T47D (cell line): Measurements from ENCODE around the gene ERI2.

Source experiments
- DNase-seq, 2 experiments: peaks; one replicate each; pipeline versions ENCODE4 v3.0.0 to v3.0.0-alpha.2; 2011 to 2012; ENCODE audit warnings: low read depth in 1 of 2, low spot score in 1 of 2
- JUND ChIP-seq: IDR thresholded peaks from 2 replicates; pipeline ENCODE4 v1.6.1; 2012; ENCODE audit warnings: low read depth
- in situ Hi-C: cut with HindIII; loops from 2 replicates; pipeline ENCODE4 v1.10.0; 2016; ENCODE audit warnings: low sequenced_read_pairs, low pct_unique_long_range_greater_than_20kb

ERI2 gene

GRCh38 chr16:20803561-20804214 is 2.6 kb downstream of the ERI2 start:
- DNase-seq: no peak
- in situ Hi-C loops: no loop called here
- no peak for TF ChIP-seq JUND

- no peak for TF ChIP-seq JUND
- in situ Hi-C loops: no loop called here
- no peak for DNase-seq
Observed at GRCh38 chr16:20803192-20803560, 3.1 kb downstream of the ERI2 start.

DNA sequence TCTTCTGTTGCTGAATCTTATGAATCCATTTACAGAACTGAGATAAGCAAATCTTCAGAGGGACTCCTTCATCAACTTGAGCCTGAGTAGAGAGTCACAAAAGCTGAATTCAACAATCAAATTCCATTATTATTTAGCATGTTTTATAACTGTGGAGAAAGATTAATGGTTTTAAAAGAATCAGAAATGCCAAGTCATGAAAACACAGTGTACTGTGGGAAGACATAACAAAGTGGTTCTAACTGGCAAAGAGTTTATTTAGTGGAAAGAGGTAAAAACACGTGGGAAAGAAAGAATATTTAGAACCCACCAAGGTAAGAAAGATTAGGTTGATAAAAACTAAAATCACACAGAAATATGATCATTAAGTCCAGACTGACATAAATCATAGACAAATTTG is 5.0 kb downstream of the ERI2 start:
- in situ Hi-C loops: no loop called here
- no peak for DNase-seq
- no peak for TF ChIP-seq JUND

- TF ChIP-seq JUND: no peak
- in situ Hi-C loops: no loop called here
- peak in 1 of 2 experiments; percentile 26 for DNase-seq
Observed at GRCh38 chr16:20799599-20799998, 6.7 kb downstream of the ERI2 start.

- in situ Hi-C loops: no loop called here
- TF ChIP-seq JUND: no peak
- no peak for DNase-seq
Observed at GRCh38 chr16:20798364-20798763, 7.9 kb downstream of the ERI2 start.

DNA sequence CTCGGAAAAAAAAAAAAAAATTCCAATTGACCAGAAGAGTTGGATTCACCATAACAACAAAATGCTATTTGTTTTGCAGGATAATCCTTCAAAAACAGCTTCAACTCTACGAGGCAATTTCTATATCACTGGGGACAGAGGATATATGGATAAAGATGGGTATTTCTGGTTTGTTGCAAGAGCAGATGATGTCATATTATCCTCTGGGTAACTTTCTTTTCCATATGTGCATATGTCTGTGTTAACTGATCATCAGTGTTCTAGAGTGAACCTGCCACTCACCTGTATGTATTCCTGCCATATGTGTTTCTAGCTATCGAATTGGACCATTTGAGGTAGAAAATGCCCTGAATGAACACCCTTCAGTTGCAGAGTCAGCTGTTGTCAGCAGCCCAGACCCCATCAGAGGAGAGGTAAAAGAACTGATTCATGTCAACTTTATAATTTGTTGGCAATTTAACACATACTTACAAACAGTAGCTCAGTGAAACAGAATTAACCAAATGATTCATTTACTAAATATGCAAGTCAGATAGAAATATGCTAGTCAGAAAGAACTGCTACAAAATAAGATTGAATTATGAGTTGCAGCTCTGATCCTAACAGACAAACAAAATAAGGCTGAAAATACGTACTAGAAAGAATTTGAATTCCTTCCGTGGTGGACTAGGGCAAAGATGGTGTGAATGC is 14.2 kb downstream of the ERI2 start:
- in situ Hi-C loops: no loop called here
- no peak for TF ChIP-seq JUND
- no peak for DNase-seq

DNA sequence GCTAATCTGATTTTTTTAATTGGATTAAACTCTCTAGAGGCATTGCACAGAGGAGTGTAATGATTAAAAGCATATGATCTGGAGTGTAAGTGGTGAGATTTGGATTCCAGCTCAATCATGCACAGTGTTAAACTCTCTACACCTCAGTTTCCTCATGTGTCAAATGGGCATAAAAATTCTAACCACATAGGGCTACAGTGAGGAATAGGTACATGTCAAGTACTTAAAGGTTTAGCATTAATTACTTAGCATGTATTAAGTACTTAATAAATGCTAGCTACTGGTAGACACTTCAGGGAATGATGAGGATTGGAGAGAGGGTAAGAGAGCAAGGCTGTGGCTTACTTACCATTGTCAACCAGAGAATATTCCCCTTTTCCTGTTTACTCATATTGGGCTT is 17.1 kb downstream of the ERI2 start:
- TF ChIP-seq JUND: no peak
- no peak for DNase-seq
- in situ Hi-C loops: no loop called here

DNA sequence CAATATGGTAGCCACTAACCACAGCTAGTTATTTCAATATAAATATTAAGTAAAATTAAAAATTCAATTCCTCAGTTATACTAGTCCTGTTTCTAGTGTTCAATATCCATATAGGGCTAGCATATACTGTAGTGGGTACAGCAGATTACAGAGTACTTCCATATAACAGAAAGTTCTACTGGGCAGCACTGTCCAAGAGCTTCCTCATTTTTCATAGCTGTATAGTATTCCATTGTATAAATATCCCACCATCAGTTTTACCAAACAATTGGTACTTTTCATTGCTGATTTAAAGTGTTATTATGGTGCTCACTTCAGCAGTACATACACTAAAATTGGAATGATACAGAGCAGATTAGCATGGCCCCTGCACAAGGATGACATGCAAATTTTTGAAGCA is 22.1 kb downstream of the ERI2 start:
- in situ Hi-C loops: no loop called here
- TF ChIP-seq JUND: no peak
- no peak for DNase-seq

DNA sequence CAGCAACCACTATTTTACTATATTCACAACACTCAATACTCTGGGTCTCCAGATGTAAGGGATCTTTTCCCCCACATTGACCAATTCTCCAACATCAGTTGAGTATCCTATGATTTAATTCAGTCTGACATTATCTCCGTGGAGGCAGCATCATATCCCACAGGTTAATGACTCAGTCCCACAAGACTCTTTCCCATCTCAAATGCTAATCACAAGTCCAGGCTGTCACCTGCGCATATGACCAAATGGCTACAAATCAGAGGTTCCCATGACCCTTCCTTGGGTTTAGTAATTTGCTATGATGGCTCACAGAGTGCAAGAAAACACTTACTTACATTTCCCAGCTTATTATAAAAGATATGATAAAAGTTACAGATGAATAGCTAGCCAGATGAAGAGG is 23.8 kb downstream of the ERI2 start:
- no peak for TF ChIP-seq JUND
- no peak for DNase-seq
- in situ Hi-C loops: no loop called here

GRCh38 chr16:20781697-20782096 is 24.6 kb downstream of the ERI2 start:
- TF ChIP-seq JUND: no peak
- DNase-seq: no peak
- in situ Hi-C loops: no loop called here

- DNase-seq: peak; percentile 40 to 82
- no peak for TF ChIP-seq JUND
- in situ Hi-C loops: no loop called here
Observed at GRCh38 chr16:20774703-20775362, 31.4 kb downstream of the ERI2 start.

GRCh38 chr16:20773679-20774078 is 32.6 kb downstream of the ERI2 start:
- in situ Hi-C loops: no loop called here
- no peak for DNase-seq
- TF ChIP-seq JUND: no peak

- TF ChIP-seq JUND: no peak
- no peak for DNase-seq
- in situ Hi-C loops: no loop called here
Observed at GRCh38 chr16:20768818-20769217, 37.5 kb downstream of the ERI2 start.
